Spleen (tissue), 3 donors: Measurements from ENCODE around the gene PKIB.

Experiments used
- POLR2A ChIP-seq, 3 donors: fragments of 450-650 bp; IDR thresholded peaks; one replicate each; pipeline ENCODE4 v1.5.1; 2017; ENCODE audit warnings: antibody characterized with exemption in 3 of 3, mild to moderate bottlenecking in 1 of 3
- POLR2AphosphoS5 ChIP-seq, 3 donors: sonication (generic); formaldehyde crosslinking; IDR thresholded peaks; one replicate each; pipeline ENCODE4 v1.5.1; 2017; ENCODE audit warnings: antibody characterized with exemption in 3 of 3

DNA sequence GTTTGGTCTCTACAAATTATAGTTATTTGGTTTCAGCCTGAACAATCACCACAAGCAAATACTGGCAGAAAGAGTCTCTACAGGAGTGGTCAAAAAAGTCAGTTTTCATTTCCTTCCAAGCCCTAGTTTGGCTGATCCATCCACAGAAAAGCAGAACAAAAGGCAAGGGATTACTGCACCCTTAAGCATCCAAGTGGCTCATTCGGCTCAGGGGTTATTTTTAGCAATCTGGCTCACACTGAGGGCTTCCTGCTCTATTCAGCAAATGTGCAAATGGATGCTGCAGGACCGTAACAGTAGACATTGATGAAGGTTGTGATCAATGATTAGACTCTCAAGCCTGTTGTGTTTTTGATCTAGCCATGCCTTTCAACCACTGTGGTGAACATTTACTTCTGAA lies 107.1 kb downstream of the PKIB start:
- TF ChIP-seq POLR2A (IDR thresholded peaks at IDR 0.05) (no peak), POLR2AphosphoS5 (IDR thresholded peaks at IDR 0.05) (no peak)
